Ishikawa (cell line): ENCODE data around the gene RNU6-9.

Experiments used
- CEBPB ChIP-seq: IDR thresholded peaks from 2 replicates; pipeline ENCODE4 v1.6.1; 2012
- CREB1 ChIP-seq: IDR thresholded peaks from 2 replicates; pipeline ENCODE4 v1.6.1; 2012; ENCODE audit warnings: low read depth
- EGR1 ChIP-seq: IDR thresholded peaks from 2 replicates; pipeline ENCODE4 v1.6.1; 2012
- FOXM1 ChIP-seq: IDR thresholded peaks from 2 replicates; pipeline ENCODE4 v1.6.1; 2012; ENCODE audit warnings: low read depth, borderline replicate concordance
- MAX ChIP-seq: IDR thresholded peaks from 2 replicates; pipeline ENCODE4 v1.6.1; 2012
- NFIC ChIP-seq: IDR thresholded peaks from 2 replicates; pipeline ENCODE4 v1.6.1; 2012
- RAD21 ChIP-seq: IDR thresholded peaks from 2 replicates; pipeline ENCODE4 v1.6.1; 2012; ENCODE audit warnings: low read depth
- TAF1 ChIP-seq: IDR thresholded peaks from 2 replicates; pipeline ENCODE4 v1.6.1; 2012; ENCODE audit warnings: low read depth, mild to moderate bottlenecking
- TEAD4 ChIP-seq: IDR thresholded peaks from 2 replicates; pipeline ENCODE4 v1.6.1; 2012
- USF1 ChIP-seq: IDR thresholded peaks from 2 replicates; pipeline ENCODE4 v1.6.1; 2012
- YY1 ChIP-seq: IDR thresholded peaks from 2 replicates; pipeline ENCODE4 v1.6.1; 2012; ENCODE audit warnings: low read depth
- ZBTB7A ChIP-seq: IDR thresholded peaks from 2 replicates; pipeline ENCODE4 v1.6.1; 2012; ENCODE audit warnings: low read depth
- TF ChIP-seq, protein P1 (sequence below): IDR thresholded peaks from 2 replicates; pipeline ENCODE4 v1.6.1; 2012; ENCODE audit warnings: low read depth, mild to moderate bottlenecking

DNA sequence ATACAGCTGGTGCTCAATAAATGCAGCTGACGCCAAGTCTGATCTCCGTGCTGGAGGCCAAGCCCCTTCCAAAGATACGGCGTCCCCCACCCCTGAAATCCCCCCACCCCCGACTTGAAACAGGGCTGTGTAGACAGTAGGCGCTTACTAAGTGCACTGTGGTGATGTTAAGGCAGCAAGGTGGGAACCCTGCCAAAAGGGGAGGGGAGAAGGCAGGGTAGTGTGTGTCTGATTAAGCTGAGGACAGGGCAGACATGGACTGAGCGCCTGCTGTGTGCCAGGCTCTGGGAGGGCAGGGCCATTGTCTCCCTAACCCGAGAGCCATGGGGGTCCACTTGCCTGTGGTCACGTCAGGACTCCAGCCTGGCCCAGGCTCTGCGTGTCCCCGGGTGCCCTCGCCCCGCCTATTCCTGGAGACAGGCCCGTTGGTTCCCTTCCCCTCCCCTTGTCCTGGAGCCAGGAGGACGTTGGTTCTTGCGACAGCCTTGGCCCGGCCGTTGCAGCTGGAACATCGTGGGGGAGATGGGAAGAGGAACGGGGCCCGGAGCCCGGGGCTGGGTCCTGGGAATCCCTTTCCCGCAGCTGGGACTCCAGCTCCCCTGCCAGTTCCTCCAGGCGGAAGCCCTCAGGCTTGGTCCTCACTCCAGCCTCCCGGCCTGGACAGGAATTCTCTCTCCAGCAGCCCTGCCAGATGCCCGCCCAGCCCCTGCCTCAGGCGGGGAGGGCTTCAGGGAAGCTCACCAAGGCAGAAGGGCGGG is 42.9 kb upstream of the RNU6-9 start:
- TF ChIP-seq USF1 (no peak), MAX (peak; percentile 54), TEAD4 (peak; percentile 85), ZBTB7A (peak; percentile 55; the same call in 1 of the 2 replicates), RAD21 (peak; percentile 5; the same call in 1 of the 2 replicates), FOXM1 (peak; percentile 74; the same call in 1 of the 2 replicates), CREB1 (no peak), TAF1 (no peak), EGR1 (no peak), YY1 (peak; percentile 68), CEBPB (peak; percentile 92), NFIC (peak; percentile 98)
- TF ChIP-seq, protein P1, sequence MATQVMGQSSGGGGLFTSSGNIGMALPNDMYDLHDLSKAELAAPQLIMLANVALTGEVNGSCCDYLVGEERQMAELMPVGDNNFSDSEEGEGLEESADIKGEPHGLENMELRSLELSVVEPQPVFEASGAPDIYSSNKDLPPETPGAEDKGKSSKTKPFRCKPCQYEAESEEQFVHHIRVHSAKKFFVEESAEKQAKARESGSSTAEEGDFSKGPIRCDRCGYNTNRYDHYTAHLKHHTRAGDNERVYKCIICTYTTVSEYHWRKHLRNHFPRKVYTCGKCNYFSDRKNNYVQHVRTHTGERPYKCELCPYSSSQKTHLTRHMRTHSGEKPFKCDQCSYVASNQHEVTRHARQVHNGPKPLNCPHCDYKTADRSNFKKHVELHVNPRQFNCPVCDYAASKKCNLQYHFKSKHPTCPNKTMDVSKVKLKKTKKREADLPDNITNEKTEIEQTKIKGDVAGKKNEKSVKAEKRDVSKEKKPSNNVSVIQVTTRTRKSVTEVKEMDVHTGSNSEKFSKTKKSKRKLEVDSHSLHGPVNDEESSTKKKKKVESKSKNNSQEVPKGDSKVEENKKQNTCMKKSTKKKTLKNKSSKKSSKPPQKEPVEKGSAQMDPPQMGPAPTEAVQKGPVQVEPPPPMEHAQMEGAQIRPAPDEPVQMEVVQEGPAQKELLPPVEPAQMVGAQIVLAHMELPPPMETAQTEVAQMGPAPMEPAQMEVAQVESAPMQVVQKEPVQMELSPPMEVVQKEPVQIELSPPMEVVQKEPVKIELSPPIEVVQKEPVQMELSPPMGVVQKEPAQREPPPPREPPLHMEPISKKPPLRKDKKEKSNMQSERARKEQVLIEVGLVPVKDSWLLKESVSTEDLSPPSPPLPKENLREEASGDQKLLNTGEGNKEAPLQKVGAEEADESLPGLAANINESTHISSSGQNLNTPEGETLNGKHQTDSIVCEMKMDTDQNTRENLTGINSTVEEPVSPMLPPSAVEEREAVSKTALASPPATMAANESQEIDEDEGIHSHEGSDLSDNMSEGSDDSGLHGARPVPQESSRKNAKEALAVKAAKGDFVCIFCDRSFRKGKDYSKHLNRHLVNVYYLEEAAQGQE: no peak
